GM21390 (cell line): Measurements from ENCODE around the gene ERCC6L.

Experiments used
- ATAC-seq: cut with Tn5 transposase; IDR thresholded peaks from one replicate; pipeline ENCODE4 v1.9.1; 2021; ENCODE audit not compliant: unreplicated experiment

The ERCC6L gene

GRCh38 chrX:72169008-72169728, 69.7 kb downstream of the ERCC6L start:
- no peak for ATAC-seq

GRCh38 chrX:72165551-72165950, 73.3 kb downstream of the ERCC6L start:
- ATAC-seq: no peak

- ATAC-seq: no peak
Observed at GRCh38 chrX:72159769-72160168, 79.1 kb downstream of the ERCC6L start.

- no peak for ATAC-seq
Observed at GRCh38 chrX:72158773-72159172, 80.1 kb downstream of the ERCC6L start.
